ENCODE measurements around the gene PLEKHO2. TPM values are rescaled to one million over a fixed set of nuclear protein-coding genes. Genes with fewer than 3 reads are reported as not detected.

PLEKHO2 gene
- total RNA-seq, 1 donor from 2014 or later: 68.3 TPM

DNA sequence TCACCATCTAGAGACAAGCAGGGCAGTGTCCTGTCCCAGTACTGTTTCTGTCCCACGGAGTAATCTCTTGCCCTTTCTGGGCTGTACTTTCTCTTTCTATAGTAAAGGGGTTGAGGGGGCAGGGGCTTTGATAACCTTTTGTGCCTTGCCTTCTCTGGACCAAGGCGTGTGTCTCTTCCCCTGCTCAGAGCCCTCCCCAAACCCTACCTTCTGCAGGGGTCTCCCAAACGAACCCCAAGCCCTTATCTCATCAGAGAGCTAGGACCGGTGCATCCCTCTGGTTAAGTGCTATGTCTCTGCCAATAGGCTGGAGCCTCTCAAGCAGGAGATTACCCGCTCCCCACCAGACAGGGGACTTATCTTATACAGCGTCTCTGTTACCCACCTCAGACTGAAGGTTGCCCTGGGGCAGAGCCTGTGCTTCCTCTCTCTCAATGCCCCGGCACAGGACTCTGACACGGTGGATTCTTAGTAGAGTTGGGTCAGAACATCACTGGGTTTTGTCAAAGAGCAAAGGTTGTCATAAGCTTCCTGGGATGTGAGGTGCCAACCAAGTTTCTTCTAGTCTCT is 2.9 kb downstream of the PLEKHO2 start:
- Histone ChIP-seq H3K27me3 (ENCODE audit: low read depth) (no peaks in the 10 kb centered on the region), H3K27ac (peak overlapping the region; percentile 92), H3K4me1 (peaks cover 68% of the 10 kb centered on the region), H3K36me3 (peaks cover 23% of the 10 kb centered on the region), H3K4me3 (peak overlapping the region; percentile 74), H3K9me3 (no peaks in the 10 kb centered on the region)
- intact Hi-C loops (cut with DNase I): no loop called here
- DNase-seq: no peak
- no peak for ATAC-seq
- TF ChIP-seq, protein P1, sequence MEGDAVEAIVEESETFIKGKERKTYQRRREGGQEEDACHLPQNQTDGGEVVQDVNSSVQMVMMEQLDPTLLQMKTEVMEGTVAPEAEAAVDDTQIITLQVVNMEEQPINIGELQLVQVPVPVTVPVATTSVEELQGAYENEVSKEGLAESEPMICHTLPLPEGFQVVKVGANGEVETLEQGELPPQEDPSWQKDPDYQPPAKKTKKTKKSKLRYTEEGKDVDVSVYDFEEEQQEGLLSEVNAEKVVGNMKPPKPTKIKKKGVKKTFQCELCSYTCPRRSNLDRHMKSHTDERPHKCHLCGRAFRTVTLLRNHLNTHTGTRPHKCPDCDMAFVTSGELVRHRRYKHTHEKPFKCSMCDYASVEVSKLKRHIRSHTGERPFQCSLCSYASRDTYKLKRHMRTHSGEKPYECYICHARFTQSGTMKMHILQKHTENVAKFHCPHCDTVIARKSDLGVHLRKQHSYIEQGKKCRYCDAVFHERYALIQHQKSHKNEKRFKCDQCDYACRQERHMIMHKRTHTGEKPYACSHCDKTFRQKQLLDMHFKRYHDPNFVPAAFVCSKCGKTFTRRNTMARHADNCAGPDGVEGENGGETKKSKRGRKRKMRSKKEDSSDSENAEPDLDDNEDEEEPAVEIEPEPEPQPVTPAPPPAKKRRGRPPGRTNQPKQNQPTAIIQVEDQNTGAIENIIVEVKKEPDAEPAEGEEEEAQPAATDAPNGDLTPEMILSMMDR (IDR thresholded peaks at IDR 0.05): no peak

DNA sequence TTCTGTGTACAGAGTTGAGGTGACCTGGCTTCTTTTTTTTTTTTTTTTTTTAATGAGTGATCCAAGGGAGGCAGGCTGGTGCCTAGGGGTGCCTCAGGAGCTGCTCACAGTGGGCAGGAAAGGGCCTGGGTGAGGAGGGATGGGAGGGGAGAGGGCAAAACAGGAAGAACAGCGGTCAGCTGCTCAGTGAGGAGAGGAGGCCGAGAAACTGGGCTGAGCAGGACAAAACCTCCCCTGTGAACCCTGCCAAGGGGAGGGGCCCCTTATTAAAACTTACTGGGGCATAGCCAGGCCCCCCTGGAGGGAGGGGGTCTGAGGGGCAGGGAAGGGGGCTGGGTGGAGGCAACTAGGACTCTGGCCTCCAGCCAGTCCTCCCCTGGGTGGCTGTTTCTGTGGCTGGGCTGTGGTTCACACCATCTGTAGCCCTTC is 3.5 kb downstream of the PLEKHO2 start:
- Histone ChIP-seq H3K9me3 (no peaks in the 10 kb centered on the region), H3K4me3 (peak overlapping the region; percentile 74), H3K36me3 (peaks cover 28% of the 10 kb centered on the region), H3K27me3 (ENCODE audit: low read depth) (no peaks in the 10 kb centered on the region), H3K27ac (peak overlapping the region; percentile 92), H3K4me1 (peaks cover 73% of the 10 kb centered on the region)
- intact Hi-C loops (cut with DNase I): no loop called here
- ATAC-seq (no peak), DNase-seq (no peak)
- TF ChIP-seq, protein P1 (IDR thresholded peaks at IDR 0.05): no peak

DNA sequence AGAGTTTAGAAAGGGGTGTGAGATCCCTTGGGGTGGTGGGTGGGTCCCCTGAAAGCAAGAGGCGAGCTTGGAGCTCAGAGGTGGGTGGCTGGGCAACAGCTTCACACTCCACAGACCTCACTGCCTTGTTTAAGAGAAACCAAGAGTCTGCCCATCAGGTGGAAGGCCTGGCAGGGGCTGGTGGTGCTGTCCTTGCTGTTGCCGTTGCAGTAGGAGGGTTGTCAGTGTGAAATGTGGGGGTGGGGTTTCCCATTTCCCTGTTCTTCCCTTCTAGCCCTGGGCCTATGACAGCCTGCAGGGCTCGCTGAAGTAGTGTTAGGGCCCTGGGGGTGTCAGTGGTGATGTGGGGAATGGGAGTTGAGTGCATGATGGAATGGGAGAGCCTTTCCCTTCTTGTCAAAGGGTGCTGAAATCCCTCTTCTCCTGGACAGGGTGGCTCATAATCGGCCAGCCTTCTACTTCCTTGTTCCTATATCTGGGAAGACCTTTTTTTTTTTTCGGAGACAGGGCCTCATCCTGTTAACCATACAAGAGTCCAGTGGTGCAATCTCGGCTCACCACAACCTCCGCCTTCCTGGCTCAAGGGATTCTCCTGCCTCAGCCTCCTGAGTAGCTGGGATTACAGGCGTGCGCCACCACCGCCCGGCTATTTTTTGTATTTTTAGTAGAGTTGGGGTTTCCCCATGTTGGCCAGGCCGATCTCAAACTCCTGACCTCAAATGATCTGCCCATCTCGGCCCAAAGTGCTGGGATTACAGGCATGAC is 4.3 kb downstream of the PLEKHO2 start:
- DNase-seq (no peak), ATAC-seq (no peak)
- intact Hi-C loops (cut with DNase I): no loop called here
- H3K9me3 ChIP-seq: no peaks in the 10 kb centered on the region
- H3K4me1 ChIP-seq: peaks cover 73% of the 10 kb centered on the region
- H3K27ac ChIP-seq: peak overlapping the region; percentile 92
- TF ChIP-seq, protein P1 (IDR thresholded peaks at IDR 0.05): no peak
- peak overlapping the region; percentile 74 for H3K4me3 ChIP-seq
- H3K36me3 ChIP-seq: peaks cover 36% of the 10 kb centered on the region
- H3K27me3 ChIP-seq (ENCODE audit: low read depth): no peaks in the 10 kb centered on the region

DNA sequence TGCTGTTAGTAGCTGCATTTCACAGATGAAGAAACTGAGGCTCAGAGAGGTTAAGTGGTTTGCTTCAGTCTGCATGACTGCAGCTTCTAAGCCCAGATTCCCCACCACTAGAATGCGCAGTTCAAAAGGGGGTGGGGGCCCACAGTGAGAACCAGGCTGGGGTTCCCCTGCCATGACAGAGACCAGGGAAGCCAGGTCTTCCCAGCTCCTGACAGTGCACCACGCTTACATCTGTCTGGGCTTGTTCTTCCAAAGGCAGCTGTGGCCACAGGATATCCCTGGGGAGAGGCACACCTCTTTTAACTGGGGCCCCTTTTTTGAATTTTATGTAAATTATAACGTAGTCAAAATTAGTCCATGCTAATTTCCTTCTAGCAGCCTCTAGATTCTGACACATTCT is 5.3 kb downstream of the PLEKHO2 start:
- H3K27ac ChIP-seq: peak overlapping the region; percentile 24
- peaks cover 40% of the 10 kb centered on the region for H3K36me3 ChIP-seq
- peaks cover 82% of the 10 kb centered on the region for H3K4me1 ChIP-seq
- ATAC-seq: no peak
- TF ChIP-seq, protein P1 (IDR thresholded peaks at IDR 0.05): no peak
- H3K27me3 ChIP-seq (ENCODE audit: low read depth): no peaks in the 10 kb centered on the region
- no peaks in the 10 kb centered on the region for H3K9me3 ChIP-seq
- DNase-seq: no peak
- intact Hi-C loops (cut with DNase I): no loop called here
- peak overlapping the region; percentile 3 for H3K4me3 ChIP-seq

DNA sequence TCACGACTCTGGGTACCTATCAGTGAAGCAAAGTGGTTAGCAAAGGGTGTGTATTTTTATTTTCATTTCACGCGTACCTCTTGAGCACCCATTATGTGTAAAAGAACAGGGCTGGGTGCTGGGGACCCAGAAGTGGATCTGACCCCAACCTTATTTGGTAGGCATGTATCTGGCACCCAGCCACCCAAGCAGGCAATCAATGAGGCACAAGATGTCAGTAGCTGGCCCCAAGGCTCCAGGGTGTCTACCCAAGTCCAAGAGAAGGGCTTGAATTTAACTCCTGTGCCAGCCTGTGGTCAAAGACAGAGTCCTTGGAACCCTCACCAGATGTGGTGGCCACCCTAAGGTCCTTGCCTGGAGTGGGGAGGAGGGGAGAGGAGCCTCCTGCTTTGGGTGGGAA is 5.7 kb downstream of the PLEKHO2 start:
- Histone ChIP-seq H3K27ac (no peak overlapping the region), H3K27me3 (ENCODE audit: low read depth) (no peaks in the 10 kb centered on the region)

More for the DNA sequence above, 5.7 kb downstream of the PLEKHO2 start:
- no peak for ATAC-seq
- H3K36me3 ChIP-seq: peaks cover 40% of the 10 kb centered on the region
- no peak overlapping the region for H3K4me3 ChIP-seq
- DNase-seq: no peak
- intact Hi-C loops (cut with DNase I): no loop called here
- H3K9me3 ChIP-seq: no peaks in the 10 kb centered on the region
- TF ChIP-seq, protein P1 (IDR thresholded peaks at IDR 0.05): no peak
- H3K4me1 ChIP-seq: peaks cover 87% of the 10 kb centered on the region
